AG10803 (cell line): ENCODE measurements around the gene KCNJ10.

Experiments used
- DNase-seq: peaks from one replicate; pipeline ENCODE4 v3.0.0; 2010; ENCODE audit warnings: low read depth
- H3K4me3 ChIP-seq: 2 replicates; pipeline ENCODE4 v1.5.1; 2011; ENCODE audit warnings: mild to moderate bottlenecking, low read length, control low read depth
- TF ChIP-seq, protein P1 (sequence below): conservative IDR thresholded peaks from 2 replicates; pipeline ENCODE4 v1.5.1; 2011; ENCODE audit warnings: mild to moderate bottlenecking, low read length, control low read depth, inconsistent platforms

Gene KCNJ10

DNA sequence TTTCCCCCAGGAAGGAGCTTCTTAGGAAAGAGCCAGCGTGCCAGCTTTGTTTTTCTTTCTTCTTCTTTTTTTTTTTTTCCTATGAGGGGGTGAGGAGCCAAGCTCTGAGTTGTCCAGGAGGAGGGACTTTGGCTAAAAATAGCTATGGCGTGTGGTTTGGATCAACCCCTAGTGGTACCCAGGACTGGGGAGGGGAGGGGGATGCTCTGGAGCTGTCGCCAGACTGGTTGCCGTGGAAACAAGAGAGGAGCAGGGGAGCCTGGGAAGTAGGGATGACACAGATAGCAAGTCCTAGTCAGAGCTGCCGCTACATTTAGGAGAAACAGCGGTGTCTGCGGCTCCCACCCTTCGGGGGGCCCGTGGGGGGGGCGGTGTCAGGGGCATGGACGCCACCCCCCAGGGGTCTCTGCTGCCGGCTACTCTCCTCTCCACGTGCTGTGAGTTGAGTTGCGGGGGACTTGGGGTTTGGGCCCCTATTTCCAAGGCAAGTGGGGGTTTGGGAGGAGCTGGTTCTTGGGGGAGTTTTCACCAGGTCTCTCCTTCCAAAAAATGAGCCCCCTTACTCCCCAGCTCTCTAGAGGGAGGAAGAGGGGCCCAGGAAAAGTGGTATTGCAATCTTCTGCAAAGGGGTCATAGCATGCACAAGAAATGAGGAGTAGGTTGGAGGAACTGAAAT, 11.4 kb upstream of the KCNJ10 start, which contains the start of gene KCNJ9:
Gene KCNJ9 (plus strand): TSS at position 278 of the 676 bp plus-strand sequence. CDS start 2,493 bp downstream, outside the sequence.
- TF ChIP-seq, protein P1, sequence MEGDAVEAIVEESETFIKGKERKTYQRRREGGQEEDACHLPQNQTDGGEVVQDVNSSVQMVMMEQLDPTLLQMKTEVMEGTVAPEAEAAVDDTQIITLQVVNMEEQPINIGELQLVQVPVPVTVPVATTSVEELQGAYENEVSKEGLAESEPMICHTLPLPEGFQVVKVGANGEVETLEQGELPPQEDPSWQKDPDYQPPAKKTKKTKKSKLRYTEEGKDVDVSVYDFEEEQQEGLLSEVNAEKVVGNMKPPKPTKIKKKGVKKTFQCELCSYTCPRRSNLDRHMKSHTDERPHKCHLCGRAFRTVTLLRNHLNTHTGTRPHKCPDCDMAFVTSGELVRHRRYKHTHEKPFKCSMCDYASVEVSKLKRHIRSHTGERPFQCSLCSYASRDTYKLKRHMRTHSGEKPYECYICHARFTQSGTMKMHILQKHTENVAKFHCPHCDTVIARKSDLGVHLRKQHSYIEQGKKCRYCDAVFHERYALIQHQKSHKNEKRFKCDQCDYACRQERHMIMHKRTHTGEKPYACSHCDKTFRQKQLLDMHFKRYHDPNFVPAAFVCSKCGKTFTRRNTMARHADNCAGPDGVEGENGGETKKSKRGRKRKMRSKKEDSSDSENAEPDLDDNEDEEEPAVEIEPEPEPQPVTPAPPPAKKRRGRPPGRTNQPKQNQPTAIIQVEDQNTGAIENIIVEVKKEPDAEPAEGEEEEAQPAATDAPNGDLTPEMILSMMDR: no peak

DNA sequence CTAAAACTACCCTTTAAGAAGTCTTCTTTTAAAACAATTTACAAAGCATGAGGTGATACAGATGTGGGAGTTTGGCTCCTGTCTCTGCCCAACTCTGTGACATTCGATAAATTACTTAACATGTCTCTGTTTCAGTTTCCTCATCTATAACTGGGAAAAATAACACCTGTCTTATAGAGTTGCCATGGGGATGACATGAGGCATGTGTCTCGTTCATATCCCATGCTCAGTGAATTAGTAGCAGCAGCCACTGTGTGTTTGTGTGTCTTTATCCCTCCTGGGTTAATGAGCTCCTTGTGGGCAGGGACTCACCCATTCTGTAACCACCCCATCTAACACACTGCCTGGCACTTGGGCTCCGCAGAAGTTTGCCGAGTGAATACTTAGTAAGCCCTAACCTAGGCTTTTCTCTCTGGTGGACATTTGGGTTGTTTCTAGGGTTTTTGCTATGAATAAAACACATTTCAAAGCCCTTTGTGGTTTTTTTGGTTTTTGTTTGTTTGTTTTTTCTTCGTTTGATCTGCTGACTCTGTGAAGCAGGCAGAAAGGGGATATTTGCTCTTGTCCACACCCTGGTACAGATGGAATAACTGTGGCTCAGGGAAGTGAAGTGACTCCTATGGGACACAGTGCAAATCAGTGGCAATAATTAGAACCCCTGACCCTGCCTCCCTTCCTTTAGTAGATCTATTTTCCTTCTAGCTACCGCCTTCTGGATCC, 10.6 kb upstream of the KCNJ10 start:
- no peak for DNase-seq
- H3K4me3 ChIP-seq: no peak overlapping the region
- TF ChIP-seq, protein P1: no peak

More for the DNA sequence above, 11.4 kb upstream of the KCNJ10 start, which contains the start of gene KCNJ9:
- peak; percentile 31 for DNase-seq
- H3K4me3 ChIP-seq: no peak within 1 kb of the TSS

DNA sequence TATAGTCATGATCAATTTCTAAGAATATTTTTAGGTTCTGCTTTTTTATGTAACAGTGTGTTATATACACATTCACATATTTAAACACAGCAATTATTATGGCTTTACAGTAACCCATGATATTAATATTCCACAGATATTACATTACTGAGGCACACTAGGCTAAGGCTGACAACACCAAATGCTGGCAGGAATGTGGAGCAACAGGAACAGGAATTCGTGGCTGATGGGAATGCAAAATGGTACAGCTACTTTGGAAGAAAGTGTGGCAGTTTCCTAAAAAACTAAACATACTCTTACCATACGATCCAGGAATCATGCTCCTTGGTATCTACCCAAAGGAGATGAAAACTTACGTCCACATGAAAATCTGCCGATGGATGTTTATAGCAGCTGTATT, 9.5 kb upstream of the KCNJ10 start:
- TF ChIP-seq, protein P1: no peak

DNA sequence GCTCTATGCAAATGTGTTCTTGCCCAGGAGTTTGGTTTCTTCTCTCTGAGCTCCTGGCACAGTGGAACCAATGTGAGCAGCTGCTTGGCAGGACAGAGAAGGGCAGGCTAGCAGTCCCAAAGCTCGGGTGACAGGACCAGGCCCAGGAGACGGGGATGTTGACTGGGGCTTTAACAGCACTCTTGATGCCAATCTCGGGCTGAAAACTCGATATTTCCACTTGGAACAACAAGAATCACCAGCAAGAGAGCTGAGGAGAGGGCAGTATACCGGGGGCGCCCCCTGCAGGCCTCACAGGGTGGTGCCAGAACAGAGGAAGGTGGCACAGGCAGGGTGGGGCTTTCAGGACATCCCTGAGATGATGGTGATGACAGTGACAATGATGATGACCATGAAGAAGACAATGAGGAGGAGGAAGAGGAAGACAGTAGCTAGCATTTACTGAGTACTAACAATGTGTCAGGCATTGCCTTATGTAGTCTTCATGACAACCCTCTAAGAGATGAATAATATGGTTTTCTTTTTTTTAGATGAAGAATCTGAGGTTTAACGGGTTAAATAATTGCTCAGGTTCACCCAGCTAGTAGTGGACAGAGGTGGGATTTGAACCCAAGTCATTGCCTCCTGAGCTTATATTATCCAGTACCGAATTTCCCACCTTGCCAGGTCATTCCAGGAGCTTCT, 8.7 kb upstream of the KCNJ10 start:
- no peak overlapping the region for H3K4me3 ChIP-seq
- TF ChIP-seq, protein P1: peak; percentile 71
- no peak for DNase-seq

More for the DNA sequence above, 9.5 kb upstream of the KCNJ10 start:
- no peak overlapping the region for H3K4me3 ChIP-seq
- no peak for DNase-seq

DNA sequence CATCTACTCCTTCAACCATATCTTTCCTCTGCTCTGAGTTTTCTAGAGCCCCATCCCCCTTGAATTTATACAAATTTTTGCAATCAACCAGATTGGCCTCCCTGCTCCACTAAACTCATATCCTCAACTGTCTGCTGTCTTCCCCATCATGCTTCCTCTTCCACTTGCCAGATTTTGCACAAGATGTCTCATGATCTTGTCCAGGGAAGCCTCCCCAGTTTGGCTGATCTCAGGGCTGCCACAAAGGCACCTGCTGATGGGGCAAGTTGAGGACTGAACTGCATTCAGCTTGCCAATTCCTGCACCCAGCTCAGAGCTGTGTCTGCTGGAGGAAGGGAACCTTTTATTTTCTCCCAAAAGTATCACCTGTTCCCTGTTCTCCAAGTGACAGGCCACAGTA, 7.5 kb upstream of the KCNJ10 start:
- TF ChIP-seq, protein P1: no peak
- H3K4me3 ChIP-seq: no peak overlapping the region
- no peak for DNase-seq

DNA sequence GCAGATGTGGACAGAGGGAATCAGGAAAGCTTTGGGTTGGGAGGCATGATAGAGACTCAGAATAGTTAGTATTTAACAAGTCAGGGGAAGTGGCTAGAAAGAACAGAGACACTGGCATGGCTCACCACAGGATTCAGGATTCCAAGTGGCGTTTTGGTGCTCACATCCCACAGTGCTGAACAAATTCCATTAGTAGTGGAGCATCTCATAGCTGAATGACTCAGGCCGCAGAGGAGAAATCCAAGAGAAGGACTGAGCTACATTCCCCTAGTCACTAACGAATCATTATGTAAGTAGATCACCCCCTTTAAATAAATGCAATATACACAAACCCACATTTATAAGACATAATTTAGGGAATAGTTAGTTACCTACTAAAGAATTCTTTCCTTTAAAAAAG, 6.3 kb upstream of the KCNJ10 start:
- H3K4me3 ChIP-seq: no peak overlapping the region
- peak; percentile 21 for DNase-seq
- TF ChIP-seq, protein P1: no peak
